H1 (cell line): ENCODE measurements around the gene HOXC13.

Experiments
- BCL11A ChIP-seq, 2 experiments: IDR thresholded peaks; one replicate each; pipeline ENCODE4 v1.6.1; 2011; ENCODE audit warnings: low read depth in 2 of 2, low read length in 2 of 2, mild to moderate bottlenecking in 2 of 2
- CEBPB ChIP-seq: IDR thresholded peaks from 2 replicates; pipeline ENCODE4 v1.6.1; 2012; ENCODE audit warnings: low read depth, low read length
- EP300 ChIP-seq, 2 experiments: IDR thresholded peaks; 1 replicate in 1 of 2; 2 replicates in 1 of 2; pipeline ENCODE4 v1.6.1; 2011 to 2012; ENCODE audit warnings: low read depth in 2 of 2, low read length in 2 of 2, mild to moderate bottlenecking in 2 of 2, borderline replicate concordance in 1 of 2, inconsistent platforms in 1 of 2, moderate library complexity in 1 of 2
- JUND ChIP-seq: IDR thresholded peaks from 2 replicates; pipeline ENCODE4 v1.6.1; 2011; ENCODE audit warnings: mild to moderate bottlenecking, improper control_type of control experiment, low read length
- POLR2A ChIP-seq, 2 experiments: IDR thresholded peaks; 1 replicate in 1 of 2; 2 replicates in 1 of 2; pipeline ENCODE4 v1.6.1; 2011; ENCODE audit warnings: low read depth in 2 of 2, low read length in 2 of 2, mild to moderate bottlenecking in 2 of 2; ENCODE audit errors: control extremely low read depth in 1 of 2
- POLR2AphosphoS5 ChIP-seq: IDR thresholded peaks from 2 replicates; pipeline ENCODE4 v1.6.1; 2011; ENCODE audit warnings: low read depth, low read length
- RXRA ChIP-seq: IDR thresholded peaks from 2 replicates; pipeline ENCODE4 v1.6.1; 2011; ENCODE audit warnings: low read depth, mild to moderate bottlenecking, low read length, moderate library complexity; ENCODE audit not compliant: insufficient read depth
- SP1 ChIP-seq: IDR thresholded peaks from 2 replicates; pipeline ENCODE4 v1.6.1; 2011; ENCODE audit warnings: low read depth, low read length
- TF ChIP-seq, protein P1 (sequence below), 3 experiments: IDR thresholded peaks; 1 replicate in 2 of 3; 2 replicates in 1 of 3; pipeline versions ENCODE4 v1.5.1 to v1.6.1; 2011; ENCODE audit warnings: low read length in 3 of 3, mild to moderate bottlenecking in 3 of 3, inconsistent platforms in 2 of 3, low read depth in 1 of 3, moderate library complexity in 1 of 3; ENCODE audit not compliant: insufficient read depth in 1 of 3; ENCODE audit errors: control extremely low read depth in 1 of 3
- TF ChIP-seq, protein P2 (sequence below): IDR thresholded peaks from 2 replicates; pipeline ENCODE4 v1.6.1; 2011; ENCODE audit warnings: low read depth, mild to moderate bottlenecking, low read length; ENCODE audit not compliant: insufficient read depth

DNA sequence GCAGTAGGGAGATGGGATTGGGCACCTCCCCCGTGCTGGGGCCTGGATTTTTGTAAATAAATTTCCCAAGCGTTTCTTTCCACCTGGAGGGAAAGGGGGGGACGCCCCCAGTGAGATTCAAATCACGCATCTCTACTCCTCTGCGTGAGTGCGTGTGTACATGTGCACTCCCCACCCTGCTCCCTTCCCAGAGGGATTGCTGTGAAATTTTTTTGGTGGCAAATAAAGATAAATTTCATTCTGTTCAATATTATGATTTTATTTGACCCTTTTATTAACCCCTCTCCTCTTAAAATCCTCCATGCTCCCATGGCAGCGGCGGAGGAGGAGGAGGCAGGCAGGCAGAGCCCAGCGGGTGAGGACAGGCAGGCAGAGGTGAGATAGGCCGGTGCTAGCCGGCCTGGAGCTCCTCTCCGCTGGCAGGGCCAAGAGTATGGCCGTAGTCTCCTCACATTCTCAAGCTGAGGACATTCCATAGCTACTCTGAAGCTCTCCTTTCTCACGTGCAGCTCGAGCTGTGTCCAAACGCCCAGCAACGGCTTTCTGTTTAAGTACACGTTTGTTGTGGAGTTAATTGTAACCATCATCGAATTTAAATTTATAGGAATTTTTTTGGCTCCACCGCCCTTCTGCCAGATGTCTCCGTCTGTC lies 37.7 kb downstream of the HOXC13 start:
- TF ChIP-seq, protein P1, sequence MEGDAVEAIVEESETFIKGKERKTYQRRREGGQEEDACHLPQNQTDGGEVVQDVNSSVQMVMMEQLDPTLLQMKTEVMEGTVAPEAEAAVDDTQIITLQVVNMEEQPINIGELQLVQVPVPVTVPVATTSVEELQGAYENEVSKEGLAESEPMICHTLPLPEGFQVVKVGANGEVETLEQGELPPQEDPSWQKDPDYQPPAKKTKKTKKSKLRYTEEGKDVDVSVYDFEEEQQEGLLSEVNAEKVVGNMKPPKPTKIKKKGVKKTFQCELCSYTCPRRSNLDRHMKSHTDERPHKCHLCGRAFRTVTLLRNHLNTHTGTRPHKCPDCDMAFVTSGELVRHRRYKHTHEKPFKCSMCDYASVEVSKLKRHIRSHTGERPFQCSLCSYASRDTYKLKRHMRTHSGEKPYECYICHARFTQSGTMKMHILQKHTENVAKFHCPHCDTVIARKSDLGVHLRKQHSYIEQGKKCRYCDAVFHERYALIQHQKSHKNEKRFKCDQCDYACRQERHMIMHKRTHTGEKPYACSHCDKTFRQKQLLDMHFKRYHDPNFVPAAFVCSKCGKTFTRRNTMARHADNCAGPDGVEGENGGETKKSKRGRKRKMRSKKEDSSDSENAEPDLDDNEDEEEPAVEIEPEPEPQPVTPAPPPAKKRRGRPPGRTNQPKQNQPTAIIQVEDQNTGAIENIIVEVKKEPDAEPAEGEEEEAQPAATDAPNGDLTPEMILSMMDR (IDR thresholded peaks at IDR 0.05; ENCODE audit: control extremely low read depth in 1 of 3, insufficient read depth in 1 of 3, low read depth in 1 of 3, low read length in 3 of 3) = no peak
- TF ChIP-seq POLR2A (IDR thresholded peaks at IDR 0.05; ENCODE audit: control extremely low read depth in 1 of 2, low read depth in 2 of 2, low read length in 2 of 2) (no peak), CEBPB (no peak), POLR2AphosphoS5 (no peak), EP300 (IDR thresholded peaks at IDR 0.05; ENCODE audit: borderline replicate concordance in 1 of 2, low read depth in 2 of 2, low read length in 2 of 2) (no peak), SP1 (0 out of 2 replicates have a peak, but pooled peaks have one; percentile 8), RXRA (no peak), JUND (no peak), BCL11A (IDR thresholded peaks at IDR 0.05; ENCODE audit: low read depth in 2 of 2, low read length in 2 of 2) (no peak)
- TF ChIP-seq, protein P2, sequence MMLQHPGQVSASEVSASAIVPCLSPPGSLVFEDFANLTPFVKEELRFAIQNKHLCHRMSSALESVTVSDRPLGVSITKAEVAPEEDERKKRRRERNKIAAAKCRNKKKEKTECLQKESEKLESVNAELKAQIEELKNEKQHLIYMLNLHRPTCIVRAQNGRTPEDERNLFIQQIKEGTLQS = no peak
